HG03354 (cell line): ENCODE results near the gene GSTM3.
"Not testable (repeated sequence)": the region's sequence is repeated elsewhere in the genome, so short reads cannot be mapped to it uniquely, and the experiment has no call there.

Source experiments
- ATAC-seq: cut with Tn5 transposase; IDR thresholded peaks from one replicate; pipeline ENCODE4 v1.9.1; 2021; ENCODE audit warnings: mild to moderate bottlenecking; ENCODE audit not compliant: unreplicated experiment, poor library complexity, severe bottlenecking

GSTM3 gene

GRCh38 chr1:109762821-109763645 is 22.2 kb upstream of the GSTM3 start:
- ATAC-seq = no peak

DNA sequence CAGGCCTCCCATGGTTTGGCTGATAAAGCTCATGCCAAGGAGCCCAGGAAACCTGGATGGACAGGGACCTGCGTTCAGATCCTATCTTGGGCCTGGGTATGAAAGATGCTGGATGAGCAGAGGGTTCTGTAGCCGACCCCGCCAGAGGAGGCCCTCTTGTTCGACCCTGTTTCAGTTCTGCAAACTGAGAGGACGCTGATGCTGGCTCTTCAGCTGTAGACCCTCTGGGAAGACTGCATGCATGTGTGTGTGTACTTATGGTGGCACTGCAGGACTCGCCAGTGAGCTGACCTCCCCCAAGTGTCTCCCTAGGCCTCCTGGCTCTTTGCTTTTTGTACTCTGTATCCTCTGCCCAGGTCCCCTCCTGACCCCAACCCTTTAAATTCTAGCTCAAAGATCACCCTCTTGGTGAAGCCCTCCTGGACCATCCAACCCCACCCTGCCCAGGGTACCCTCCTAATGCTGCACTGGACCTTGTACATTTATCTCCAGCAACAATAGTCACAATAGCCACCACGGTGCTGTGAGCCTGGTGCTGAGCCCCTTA is 21.3 kb upstream of the GSTM3 start:
- no peak for ATAC-seq

- ATAC-seq = no peak
Measured at GRCh38 chr1:109761227-109762038, 20.6 kb upstream of the GSTM3 start.

DNA sequence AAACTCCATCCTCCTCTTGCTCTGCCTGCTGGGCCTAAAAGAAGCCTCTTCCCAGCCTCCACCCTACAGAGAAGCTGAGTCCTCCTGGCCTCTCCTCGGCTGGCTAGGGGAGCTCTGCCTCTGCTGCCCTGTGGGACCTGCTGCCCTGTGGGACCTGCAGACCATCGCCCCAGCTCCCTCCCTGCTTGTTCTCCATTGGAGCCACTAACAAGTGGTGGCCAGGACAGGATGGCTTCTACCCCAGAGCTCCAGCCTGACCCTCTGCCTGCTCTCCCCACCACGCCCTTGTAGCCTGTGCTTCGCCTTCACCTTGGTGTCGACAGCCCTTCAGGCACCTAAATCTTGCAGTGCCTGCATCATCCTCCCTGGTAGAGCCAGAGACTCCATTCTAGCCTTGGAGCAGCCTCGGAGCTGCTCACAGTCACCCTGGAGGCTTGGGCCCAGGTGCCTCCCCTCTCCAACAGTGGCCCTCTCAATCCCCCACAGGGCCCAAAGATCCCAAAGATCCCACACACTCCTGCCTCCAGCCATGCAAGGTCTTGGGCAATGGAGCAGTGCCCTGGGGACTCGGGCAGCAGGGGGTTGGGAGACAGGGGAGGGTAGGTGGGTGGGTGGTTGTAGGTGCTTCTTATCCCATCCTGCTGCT is 19.9 kb upstream of the GSTM3 start:
- no peak for ATAC-seq

DNA sequence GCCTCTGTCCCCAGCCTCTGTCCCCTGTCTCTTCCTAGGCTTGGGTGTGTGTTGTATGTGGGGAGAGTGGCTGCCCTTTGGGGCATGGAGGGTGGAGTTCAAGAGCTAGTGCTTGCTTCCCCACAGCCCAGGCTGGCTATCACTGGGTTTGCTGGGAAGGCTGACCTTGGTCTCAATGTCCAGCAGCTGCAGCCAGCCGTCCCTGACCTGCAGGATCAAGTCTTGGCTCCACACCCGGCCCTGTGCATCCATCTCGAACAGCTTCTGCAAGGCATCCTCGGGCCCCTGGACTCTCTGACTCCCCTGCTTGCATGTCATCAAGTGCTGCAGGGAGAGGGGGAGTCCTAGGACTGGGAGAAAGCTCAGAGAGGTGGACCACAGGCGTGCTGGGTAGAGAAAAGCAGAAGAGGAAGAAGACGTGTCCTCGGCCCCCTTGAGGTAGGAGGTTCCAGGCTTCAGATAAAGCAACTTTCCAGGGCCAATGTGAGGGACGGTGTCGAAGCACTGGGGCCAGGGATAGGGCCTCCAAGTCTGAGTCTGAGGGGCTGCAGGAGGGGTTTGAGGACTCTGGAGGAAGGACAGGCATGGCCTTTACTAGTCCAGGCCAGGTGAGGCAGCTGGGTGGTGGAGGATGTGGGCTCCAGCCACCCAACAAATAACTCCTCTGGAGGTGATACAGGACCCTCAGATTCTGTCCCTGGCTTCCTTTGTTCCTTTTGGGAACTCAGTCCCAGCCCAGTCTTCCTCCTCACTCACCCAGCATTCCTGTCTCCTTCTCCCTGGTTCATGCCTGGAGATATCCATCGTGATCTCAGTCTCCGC is 18.9 kb upstream of the GSTM3 start:
- ATAC-seq = no peak

- no peak for ATAC-seq
Measured at GRCh38 chr1:109757936-109758786, 17.3 kb upstream of the GSTM3 start.

- ATAC-seq = no peak
Measured at GRCh38 chr1:109756848-109757521, 16.1 kb upstream of the GSTM3 start.

DNA sequence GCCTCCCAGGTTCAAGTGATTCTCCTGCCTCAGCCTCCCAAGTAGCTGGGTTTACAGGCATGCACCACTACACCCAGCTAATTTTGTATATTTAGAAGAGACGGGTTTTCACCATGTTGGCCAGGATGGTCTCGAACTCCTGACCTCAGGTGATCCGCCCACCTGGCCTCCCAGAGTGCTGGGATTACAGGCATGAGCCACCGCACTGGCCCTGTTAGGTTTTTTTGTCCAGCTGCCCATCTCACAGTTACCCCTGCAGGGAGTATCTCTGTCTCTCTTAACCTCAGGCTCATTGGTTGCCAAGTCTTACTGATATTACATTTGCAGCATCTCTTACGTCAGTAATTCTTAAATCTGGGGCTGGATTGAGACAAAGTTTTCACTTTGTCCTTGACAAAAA is 15.5 kb upstream of the GSTM3 start:
- not testable (repeated sequence) for ATAC-seq

DNA sequence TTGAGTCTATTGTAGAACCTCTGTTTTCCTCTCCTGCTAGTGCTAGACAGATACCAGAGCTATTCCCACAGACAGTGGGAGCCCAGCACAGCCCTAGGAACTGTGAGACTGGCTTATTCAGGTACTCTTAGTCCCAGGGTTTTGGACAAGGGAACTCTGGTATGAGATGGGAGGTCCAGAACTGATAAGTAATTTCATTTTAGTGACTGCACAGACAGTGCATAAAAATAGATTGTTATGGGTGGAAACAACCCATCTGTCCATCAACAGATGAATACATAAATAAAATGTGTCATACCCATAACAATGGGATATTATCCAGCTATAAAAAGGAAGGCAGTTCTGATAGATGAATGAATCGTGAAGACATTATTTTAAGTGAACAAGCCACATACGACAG is 13.9 kb upstream of the GSTM3 start:
- ATAC-seq = no peak

- ATAC-seq = no peak
Measured at GRCh38 chr1:109751531-109752260, 10.9 kb upstream of the GSTM3 start.

GRCh38 chr1:109750920-109751319 is 10.1 kb upstream of the GSTM3 start:
- no peak for ATAC-seq

GRCh38 chr1:109750241-109750882 is 9.5 kb upstream of the GSTM3 start:
- ATAC-seq = no peak

DNA sequence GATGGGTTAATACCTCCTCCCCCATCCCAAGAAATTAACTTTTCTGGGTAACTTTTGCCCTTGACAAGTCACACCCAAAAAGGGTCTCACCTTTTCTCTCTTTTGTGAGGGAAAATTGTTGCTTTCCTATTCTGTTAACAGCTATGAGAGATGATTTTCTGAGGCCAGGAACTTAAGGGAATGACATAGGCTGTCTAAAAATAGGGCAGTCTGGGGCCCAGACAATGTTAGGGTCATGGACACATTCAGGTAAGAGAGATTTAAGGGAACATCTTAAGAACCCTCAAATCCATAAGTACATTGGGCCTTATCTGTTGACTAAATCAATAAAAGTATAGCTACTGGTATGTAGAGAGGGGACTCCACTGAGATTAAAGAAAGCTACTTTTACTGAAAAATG is 8.4 kb upstream of the GSTM3 start:
- no peak for ATAC-seq

- ATAC-seq = not testable (repeated sequence)
Measured at GRCh38 chr1:109748311-109748710, 7.5 kb upstream of the GSTM3 start.

DNA sequence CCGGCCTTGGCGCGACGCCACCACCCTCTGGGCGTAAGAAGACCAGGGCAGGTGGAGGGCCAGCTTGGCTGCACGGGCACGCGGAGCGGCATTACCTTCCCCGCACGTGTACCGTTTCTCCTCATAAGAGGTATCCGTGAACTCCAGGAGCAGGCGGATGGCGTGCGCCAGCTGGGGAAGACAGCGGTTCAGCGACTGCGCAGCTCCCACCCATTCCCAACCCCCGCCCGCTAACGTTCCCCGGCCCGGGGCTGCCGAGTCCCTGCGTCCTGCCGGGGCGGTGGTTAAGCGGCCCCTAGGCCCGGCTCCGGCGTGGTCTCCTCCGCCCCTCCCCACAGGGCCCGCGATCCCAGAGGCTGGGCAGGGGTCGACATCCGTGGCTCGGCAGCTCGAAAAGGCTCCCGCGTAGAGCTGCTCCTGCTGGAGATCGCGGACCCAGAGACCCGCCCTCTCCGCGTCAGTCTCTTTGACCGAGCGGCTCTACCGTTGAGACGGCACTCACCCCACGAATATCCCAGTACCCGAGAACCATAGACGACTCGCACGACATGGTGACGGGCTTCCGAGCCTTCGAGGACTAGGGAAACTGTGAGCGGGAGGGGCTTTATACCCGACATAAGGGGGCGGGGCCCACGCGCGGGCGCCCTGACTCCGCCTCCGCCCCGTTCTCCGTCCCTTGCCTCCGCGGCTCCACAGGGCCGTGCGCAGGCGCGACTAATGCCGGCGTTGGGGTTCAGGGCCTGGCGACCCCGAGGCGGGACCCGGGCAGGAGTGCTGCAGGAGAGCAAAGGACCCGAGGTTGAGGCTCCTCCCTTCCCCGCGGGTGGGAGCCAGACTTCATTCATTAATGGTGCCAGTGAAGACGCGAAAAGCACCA is 862 bp downstream of the GSTM3 start:
- peak; percentile 83 for ATAC-seq

DNA sequence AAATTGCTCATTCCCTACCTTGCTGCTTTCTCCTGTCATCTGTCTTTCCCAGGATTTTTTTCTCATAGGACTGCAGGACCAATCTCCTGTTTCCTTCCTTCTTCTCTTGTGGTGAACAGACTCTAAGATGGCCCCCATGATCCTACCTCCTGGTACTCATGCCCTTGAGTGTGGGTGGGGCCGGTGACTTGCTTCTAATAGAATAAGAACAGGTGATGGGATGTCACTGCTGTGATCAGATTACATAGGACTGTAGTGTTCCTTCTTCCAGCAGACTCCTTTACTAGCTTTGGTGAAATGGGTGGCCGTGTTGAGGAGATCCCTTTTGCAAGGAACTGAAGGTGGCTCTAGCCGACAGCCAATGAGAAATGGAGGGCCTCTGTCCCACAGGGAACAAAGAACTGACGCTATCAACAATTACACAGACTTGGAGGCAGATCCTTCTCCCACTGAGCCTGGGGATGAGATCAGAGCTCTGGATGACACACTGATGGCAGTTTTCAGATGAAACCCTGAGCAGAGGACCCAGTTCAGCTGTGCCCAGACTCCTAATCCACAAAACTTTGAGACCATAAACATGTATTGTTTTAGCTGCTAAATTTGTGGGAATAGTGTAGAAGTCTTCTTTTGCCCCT is 7.5 kb downstream of the GSTM3 start:
- ATAC-seq = no peak
